GM18519 (cell line): ENCODE measurements around the gene PTPN18.

Experiments
- ATAC-seq: cut with Tn5 transposase; IDR thresholded peaks from one replicate; pipeline ENCODE4 v1.9.1; 2021; ENCODE audit warnings: mild to moderate bottlenecking, moderate library complexity; ENCODE audit not compliant: unreplicated experiment, low FRiP score

The PTPN18 gene

DNA sequence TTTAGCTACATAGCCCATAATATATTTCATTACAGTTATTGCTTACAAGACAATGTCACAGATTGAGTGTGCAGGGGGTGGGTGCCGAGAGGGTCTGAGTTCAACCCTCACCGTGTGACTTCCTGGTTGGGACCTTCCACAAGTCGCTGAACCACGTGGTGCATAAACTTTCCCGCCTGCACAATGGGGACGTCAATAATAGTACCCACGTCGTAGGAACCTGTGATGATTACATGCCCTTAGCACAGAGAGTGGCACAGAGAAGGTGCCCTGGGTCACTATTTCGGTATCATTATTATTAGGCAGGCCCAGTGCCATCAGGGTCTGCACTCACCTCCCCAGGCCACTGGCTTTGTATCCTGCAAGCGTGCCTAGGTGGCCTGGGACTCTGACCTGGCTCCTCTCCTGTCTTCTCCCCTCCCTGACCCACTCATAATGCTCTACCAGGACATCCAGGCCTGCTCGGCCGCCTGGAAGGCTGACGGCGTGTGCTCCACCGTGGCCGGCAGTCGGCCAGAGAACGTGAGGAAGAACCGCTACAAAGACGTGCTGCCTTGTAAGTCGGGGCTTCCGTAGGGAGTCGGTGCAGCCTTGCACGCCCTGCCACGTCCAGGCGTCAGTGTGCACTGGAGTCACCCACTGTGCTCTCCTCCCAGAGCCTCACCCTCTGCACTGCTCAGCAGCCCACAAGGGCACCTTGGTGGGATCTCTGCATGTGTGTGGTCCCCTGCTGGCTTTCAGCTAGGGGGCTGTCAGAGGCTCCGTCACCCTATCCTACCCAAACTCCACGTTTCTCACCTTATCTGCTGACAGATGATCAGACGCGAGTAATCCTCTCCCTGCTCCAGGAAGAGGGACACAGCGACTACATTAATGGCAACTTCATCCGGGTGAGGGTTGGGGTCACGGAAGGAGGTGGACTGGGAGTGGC is 2.8 kb downstream of the PTPN18 start:
- no peak for ATAC-seq

- no peak for ATAC-seq
These were observed 3.6 kb downstream of the PTPN18 start for GRCh38 chr2:130359466-130359865.

DNA sequence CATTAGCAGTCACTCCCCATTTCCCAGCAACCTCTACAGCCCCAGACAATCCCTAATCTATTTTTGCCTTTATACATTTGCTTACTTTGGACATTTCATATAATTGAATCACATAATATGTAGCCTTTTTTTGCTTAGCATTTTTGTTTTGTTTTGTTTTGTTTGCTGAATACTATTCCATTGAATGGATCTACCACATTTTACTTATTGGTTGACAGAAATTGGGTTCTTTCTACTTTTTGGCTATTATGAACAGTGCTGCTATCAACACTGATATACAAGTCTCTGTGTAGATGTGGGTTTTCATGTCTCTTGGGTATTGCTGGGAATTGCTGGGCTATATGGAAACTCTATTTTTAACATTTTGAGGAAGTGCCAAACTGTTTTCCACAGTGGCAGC is 7.6 kb downstream of the PTPN18 start:
- ATAC-seq: no peak

DNA sequence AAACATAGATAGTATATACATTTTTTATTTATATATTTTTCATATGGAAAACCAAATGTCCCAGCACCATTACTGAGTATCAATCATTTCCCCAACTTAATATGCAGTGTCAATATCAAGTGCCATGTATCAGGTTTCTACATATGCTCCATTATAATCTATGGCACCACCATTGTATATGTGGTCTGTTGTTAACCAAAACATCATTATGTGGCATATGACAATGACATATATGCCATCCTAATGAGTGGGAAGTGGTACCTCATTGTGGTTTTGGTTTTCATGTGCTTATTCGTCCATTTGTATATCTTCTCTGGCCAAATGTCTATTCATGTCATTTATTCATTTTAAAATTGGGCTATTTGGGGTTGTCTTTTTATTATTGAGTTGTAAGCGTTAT is 9.2 kb downstream of the PTPN18 start:
- ATAC-seq: no peak

GRCh38 chr2:130365963-130366362 is 10.1 kb downstream of the PTPN18 start:
- ATAC-seq: no peak

DNA sequence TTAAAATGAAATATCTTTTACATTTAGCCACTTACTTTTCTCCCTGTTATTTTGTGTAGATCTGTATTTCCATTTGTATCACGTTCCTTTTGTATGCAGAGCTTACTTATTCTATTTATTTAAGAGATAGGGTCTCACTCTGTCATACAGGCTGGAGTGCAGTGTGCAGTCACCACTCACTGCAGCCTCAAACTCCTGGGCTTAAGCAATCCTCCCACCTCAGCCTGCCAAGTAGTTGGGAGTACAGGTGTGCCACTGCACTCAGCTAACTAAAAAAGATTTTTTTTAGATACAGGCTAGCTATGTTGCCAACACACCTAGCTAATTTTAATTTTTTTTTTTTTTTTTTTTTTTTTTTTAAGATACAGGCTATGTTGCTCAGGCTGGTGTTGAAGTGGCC is 10.9 kb downstream of the PTPN18 start:
- ATAC-seq: no peak

DNA sequence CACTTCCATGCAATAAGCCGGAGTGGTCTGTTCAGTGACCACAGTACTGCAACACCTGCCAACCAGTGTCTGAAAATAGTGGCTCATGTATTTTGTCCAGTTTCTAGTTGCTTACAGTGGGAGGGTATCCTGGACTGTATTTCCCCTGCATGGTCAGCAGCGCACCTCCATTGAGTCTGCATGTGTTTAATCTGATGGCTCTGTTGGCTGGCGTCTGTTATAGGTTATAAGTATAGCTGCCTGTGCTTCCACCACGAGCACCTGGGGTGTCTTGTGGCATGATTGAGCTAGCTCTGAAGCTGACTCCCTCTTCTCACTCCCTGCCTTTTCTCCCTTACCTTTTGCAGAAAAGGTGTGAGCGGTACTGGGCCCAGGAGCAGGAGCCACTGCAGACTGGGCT is 12.9 kb downstream of the PTPN18 start:
- no peak for ATAC-seq

DNA sequence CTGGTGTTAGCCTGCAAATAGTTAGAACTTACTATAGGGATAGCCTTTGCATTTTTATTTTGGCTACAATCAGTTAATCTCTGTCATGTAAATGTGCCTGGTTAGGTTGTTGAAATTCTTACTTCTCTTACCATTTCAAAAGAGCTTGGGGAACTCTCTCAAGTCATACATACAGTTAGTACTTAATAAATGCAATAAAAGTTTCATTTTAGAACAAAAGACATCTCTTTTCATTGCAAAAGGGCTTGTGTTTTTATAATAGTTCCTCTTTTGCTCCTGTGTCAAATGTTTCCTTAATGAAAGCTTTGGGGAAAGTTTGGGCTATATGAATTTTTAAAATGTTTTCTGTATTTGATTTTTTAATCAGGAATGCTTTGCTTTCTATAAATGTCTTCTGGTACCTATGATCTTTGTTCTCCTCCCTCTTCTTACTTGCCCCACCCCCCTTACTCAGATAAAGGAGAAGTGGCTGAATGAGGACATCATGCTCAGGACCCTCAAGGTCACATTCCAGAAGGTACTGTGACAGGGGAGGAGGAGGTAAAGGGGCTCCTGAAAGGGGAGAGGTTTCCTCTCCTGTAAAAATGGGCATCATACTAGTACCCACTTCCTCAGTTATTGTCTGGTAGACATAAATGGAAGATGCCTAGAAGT is 13.6 kb downstream of the PTPN18 start:
- no peak for ATAC-seq

DNA sequence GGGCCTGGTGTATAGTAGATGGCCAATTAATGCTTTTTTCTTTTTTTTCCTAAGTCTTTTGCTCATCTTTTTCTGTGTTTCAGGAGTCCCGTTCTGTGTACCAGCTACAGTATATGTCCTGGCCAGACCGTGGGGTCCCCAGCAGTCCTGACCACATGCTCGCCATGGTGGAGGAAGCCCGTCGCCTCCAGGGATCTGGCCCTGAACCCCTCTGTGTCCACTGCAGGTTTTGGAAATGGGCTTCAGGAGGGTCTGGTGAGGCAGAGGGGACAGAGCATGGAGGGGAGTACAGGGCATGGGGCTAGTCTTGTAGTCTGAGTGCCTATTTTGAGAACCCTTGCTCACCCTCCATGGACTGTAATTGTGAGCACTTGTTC is 14.1 kb downstream of the PTPN18 start:
- ATAC-seq: no peak

GRCh38 chr2:130370490-130370889 is 14.6 kb downstream of the PTPN18 start:
- ATAC-seq: no peak

DNA sequence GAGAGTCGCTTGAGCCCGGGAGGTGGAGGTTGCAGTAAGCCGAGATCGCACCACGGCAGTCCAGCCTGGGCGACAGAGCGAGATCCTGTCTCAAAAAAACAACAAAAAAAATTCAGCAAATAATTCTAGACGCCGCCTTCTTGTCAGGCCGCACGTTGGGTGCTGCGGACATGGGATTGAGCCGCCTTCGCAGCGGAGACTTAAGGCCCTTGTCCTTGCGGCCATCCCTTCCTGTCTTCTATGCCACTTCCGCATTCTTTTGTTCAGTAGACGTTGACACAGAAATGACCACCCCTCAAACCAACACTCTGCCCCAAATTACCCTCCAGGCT is 15.8 kb downstream of the PTPN18 start:
- peak; percentile 12 for ATAC-seq

DNA sequence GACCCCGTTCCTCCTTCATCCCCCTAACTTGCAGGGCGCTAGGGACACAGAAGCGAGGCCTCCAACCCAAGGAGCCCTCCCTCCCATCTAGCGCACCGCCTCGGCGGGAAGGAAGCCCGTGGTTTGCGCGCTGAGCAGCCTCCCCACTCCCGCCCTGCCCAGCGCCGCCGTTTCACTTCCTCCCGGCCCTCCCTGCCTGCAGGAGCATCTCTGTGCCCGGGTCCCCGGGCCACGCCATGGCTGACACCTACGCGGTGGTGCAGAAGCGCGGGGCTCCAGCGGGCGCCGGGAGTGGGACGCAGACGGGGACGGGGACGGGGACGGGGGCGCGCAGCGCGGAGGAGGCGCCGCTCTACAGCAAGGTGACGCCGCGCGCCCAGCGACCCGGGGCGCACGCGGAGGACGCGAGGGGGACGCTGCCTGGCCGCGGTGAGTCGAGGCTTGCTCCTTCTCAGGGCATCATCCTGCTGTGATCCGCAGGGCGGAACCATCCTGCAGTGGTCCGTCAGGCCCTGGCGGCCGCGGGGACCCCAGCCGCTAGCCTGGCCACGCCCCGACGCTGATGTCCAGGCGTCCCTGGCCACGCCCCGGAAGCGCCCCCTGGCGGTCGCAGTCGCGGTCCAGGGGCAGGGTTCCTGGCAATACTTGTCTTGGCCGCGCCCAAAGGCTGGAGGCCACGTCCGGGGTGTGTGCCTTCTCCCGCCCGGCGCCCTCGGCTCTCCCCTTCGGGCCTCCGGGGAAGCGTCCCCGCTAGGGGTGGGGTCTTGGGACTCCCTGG is 16.4 kb downstream of the PTPN18 start:
- ATAC-seq: peak; percentile 38

DNA sequence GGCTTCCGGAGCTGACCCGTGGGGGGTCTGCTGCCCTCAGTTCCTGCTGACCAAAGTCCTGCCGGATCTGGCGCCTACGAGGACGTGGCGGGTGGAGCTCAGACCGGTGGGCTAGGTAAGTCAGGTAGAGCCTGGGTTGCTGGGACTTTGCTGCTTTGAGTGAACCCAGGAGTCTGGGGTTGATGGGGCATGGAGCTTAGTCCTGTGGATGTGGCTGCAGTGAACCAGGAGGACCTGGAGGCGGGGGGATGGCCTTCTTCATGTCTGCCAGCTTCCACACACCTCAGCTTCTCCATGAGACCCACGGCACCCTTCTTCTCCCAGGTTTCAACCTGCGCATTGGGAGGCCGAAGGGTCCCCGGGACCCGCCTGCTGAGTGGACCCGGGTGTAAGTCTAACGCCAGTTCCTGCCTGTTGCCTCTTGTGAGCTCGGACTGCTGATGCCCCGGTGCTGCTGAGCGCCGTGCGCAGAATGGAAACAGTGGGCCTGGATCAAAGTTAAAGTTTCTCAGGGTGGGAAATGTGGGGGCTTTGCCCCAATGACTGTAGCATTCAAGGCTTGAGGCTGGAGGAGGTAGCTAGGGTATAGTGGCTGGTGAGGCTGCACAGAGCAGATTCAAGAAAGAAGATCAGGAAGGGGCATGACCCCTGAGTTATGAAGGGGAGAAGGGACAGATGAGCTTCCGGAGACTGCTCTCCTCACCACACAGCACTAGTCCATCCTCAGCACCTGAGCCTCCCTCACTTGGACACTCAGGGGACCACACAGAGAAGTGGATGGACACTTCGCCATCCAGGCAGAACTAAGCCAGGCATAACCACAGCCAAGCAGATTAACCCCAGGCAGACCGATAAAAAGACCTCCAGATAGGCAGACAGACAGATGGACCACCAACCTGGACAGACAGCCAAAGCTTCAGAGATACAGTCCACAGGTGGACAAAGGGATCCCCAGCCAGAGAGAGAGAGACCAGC is 17.3 kb downstream of the PTPN18 start:
- no peak for ATAC-seq

DNA sequence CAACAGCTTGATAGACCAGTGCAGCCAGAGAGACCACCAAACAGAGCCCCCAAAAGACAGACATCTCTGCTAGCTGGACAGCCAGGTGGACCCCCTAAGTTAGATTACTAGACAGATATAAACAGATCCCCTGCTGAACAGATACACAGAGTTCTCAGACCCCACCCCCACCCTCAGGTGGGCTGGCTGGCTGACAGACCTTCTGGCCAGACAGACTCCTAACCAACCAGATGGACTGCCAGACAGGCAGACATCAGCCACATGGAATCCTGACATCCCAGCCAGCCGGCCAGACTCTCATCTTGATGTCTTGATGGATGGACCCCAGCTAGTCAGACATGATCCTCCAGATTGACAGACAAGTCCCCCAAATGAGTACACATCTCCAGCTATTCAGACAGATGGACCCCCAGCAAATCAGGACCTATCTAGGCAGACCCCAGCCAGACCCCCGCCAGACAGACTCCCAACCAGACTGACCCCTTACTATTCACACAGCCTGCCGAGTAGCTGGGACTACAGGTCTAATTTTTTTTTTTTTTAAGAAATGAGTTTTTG is 18.0 kb downstream of the PTPN18 start:
- ATAC-seq: no peak

GRCh38 chr2:130374587-130375290 is 18.9 kb downstream of the PTPN18 start:
- no peak for ATAC-seq

GRCh38 chr2:130375291-130376266 is 19.7 kb downstream of the PTPN18 start:
- ATAC-seq: no peak

DNA sequence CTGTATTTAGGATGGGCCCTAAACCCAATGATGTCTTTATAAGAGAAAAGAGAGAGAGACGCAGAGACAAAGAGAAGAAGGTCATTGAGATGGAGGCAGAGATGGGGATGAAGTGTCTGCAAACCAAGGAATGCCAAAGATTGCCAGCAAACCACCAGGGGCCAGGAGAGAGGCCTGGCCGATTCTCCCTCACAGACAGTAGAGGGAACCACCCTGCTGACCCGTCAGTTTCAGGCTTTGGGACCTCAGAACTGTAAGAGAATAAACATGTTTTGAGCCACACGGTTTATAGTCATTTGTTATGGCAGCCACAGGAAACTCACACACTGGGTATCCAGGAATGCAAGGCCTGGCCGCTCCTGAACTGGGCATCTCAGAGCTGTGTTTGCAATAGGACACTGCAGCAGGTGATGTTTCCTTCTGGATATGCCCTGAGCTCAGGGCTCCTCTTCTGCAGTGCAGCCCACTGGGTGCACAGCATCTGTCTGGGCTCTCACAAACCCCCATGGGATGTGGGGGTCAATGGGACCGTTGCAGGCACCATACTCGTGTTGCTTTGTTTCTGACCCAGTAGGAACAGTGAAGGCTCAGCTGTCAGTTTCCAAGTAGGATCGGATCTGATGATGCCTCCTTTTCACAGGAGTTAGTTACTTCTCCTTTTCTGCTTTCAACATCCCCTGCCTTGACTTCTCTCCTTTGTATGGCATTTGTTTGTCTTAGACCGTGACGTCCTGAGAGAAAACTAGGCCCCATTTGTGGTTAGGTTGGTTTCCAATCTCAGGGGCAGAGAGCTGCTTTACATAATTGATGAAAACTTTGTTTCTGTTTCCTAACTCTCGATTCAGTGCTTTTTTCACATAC is 20.8 kb downstream of the PTPN18 start:
- ATAC-seq: peak; percentile 49
